Mammary microvascular endothelial cell (primary cell): ENCODE results near the gene OR13C2. TPM values are rescaled to one million over a fixed set of nuclear protein-coding genes. Genes with fewer than 3 reads are reported as not detected.

Experiments
- total RNA-seq: library from RNA; depleted of rRNA; stranded (reverse); fragments of >200 nt; gene quantifications from 2 replicates; pipeline ENCODE4 v1.2.3, GENCODE V29; 2015

OR13C2 gene
- not detected in 2 replicates for total RNA-seq

DNA sequence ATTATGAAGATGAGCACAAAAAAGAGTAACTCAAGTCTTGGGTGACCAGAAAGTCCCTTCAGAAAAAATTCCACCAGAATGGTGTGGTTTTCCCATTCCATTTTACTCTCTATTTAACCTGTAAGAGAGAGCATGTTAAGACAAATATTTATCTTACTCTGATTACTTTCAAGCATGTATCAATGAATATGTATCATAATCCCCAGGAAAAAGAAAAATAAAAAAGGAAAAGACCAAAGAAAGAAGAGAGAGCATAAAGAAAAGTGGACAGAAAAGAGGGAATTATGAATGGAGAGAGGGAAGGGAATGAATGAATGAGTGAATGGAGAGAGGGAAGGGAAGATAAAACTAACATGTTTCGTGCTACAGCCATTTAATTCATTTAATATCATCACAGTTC is at the start of gene OR13C2:
Gene OR13C2 (minus strand): TSS at position 101 of the 400 bp plus-strand sequence. CDS start 0 bp downstream, at position 101.

GRCh38 chr9:104618104-104618503 is 12.7 kb upstream of the OR13C2 start, which contains the start of gene OR13C9:
Gene OR13C9, minus strand, starts transcription at chr9:104618204. Its CDS starts 0 bp downstream, at chr9:104618204.

DNA sequence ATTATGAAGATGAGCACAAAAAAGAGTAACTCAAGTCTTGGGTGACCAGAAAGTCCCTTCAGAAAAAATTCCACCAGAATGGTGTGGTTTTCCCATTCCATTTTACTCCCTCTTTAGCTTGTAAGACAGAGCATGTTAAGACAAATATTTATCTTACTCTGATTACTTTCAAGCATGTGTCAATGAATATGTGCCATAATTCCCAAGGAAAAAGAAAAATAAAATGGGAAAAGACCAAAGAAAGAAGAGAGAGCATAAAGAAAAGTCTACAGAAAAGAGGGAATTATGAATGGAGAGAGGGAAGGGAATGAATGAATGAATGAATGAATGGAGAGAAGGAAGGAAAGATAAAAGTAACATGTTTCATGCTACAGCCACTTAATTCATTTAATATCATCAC is 6.1 kb downstream of the OR13C2 start, which contains the start of gene OR13C5:
Gene OR13C5 (minus strand): TSS at position 101 of the 400 bp plus-strand sequence. CDS start 0 bp downstream, at position 101.

DNA sequence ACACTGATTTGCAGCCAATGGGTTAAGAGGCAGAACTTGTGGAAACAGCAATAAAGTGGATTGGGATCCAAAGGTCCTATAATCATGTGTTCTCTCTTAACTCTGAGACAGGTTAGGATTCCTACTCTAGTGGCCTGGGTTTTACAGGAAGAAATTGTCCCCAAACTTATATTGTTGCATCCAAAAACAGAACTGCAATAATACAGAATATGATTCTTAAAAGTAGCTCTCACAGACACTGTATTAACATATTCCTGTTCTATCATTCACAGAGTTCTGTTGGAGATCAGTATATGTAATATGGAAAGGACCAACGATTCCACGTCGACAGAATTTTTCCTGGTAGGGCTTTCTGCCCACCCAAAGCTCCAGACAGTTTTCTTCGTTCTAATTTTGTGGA is 36.6 kb downstream of the OR13C2 start, which contains the start of gene OR13C8:
Gene OR13C8 (plus strand): TSS at position 301 of the 400 bp plus-strand sequence. CDS start 0 bp downstream, at position 301.

Other genes with a start within 250 kb of the OR13C2 start
- gene OR13F1, start 101.4 kb downstream of the OR13C2 start, total RNA-seq = not detected in 2 replicates
- gene OR13C4, start 78.4 kb downstream of the OR13C2 start, total RNA-seq = not detected in 2 replicates
- not detected in 2 replicates for gene OR13C3, start 68.8 kb downstream of the OR13C2 start, total RNA-seq
- gene OR13C8, start 36.5 kb downstream of the OR13C2 start, total RNA-seq = not detected in 2 replicates
- not detected in 2 replicates for gene OR13C5, start 6.2 kb downstream of the OR13C2 start, total RNA-seq
- not detected in 2 replicates for gene OR13C9, start 12.6 kb upstream of the OR13C2 start, total RNA-seq
- not detected in 2 replicates for gene OR13D1, start 88.9 kb upstream of the OR13C2 start, total RNA-seq
- gene NIPSNAP3A, start 142.1 kb upstream of the OR13C2 start, total RNA-seq = 78.9 and 80.5 TPM in 2 replicates
- 0.47 TPM in 1 of 2 replicates, not detected in the other for gene NIPSNAP3B, start 158.5 kb upstream of the OR13C2 start, total RNA-seq